NCI-H446 (cell line): Measurements from ENCODE around the gene SLC2A9.
"Not testable (repeated sequence)": the region's sequence is repeated elsewhere in the genome, so short reads cannot be mapped to it uniquely, and the experiment has no call there.

Experiments
- DNase-seq, 2 experiments: peaks; one replicate each; lab custom pipeline; 2025; lab: John Stamatoyannopoulos, UW

SLC2A9 gene

DNA sequence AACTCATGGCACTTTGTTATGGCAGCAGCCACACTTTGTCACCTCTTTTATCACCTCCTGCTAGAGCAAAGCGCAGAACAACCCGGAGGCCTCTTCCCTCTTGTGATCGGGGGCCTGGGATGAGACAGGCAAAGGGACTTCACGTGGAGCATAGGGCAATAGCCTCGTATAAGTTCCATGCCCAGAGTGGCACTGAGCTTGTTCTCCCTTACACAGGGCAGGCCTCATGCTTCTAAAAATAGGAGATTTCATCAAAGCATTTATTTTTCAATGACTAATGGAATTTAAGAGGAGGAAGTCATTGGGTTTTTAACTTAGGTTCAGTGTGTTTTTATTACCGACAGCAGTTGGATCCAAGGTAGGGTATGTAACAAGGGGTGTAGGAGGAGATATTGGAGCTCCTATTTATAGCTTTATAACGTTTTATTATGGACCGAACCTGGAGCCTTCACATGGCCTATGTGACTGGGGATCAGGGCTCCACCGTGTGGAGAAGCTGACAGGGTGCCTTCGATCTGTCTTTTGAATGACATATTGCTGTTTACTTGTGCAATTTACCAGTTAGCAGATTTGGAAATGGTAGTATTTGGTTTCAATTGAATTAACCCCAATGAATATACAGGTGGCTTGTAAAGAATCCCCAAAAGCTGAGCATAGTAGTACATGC is 93.8 kb downstream of the SLC2A9 start:
- DNase-seq = no peak

GRCh38 chr4:9926586-9926985 is 94.7 kb downstream of the SLC2A9 start:
- no peak for DNase-seq

DNA sequence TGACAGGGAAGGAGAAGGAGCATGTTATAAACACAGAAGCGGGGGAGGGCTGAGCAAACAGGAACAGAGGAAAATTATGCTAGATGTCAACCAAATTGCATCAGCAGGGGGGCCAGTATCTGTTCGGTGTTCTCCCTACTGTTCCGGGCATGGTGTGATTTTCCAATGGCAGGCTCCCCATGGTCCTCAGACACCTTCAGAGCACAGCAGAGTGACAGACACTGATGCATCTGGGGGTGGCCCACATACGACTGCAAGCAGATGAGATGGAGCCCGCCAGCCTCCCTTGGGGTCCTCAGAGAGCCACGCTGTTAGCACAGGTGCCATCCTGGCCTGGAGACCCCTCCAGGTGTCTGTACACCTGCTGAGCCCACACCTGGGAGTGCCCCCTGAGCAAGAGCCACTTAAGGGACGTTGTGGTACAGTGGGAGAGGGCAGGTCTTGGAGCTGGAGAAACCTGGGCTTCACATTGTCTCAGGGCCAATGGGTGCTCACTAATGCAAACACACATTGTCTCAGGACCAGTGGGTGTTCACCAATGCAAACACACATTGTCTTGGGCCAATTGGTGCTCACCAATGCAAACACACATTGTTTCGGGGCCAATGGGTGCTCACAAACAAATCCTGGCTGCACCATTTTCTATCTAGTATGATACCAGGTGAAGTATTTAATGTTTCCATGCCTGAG is 95.4 kb downstream of the SLC2A9 start:
- no peak for DNase-seq

DNA sequence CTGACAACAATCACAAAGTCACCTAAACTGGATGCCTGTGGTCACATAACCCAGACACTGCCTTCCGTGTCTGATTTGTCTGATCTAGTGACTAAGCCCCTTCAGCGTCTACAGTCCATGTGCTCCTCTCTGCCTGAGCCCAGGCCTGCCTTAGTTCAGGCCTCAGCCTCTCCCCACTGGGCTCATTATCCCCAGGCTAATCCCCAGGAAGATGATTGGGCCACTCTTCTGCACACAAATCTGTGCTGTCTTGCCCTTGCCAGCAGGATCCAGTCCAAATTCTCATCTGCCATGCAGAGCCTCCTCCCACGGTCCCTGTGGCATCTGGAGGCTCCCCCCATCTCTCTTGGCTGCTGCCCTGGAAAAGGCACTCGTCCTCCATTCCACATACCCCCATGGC is 96.5 kb downstream of the SLC2A9 start:
- peak in 1 of 2 experiments; percentile 32 for DNase-seq

DNA sequence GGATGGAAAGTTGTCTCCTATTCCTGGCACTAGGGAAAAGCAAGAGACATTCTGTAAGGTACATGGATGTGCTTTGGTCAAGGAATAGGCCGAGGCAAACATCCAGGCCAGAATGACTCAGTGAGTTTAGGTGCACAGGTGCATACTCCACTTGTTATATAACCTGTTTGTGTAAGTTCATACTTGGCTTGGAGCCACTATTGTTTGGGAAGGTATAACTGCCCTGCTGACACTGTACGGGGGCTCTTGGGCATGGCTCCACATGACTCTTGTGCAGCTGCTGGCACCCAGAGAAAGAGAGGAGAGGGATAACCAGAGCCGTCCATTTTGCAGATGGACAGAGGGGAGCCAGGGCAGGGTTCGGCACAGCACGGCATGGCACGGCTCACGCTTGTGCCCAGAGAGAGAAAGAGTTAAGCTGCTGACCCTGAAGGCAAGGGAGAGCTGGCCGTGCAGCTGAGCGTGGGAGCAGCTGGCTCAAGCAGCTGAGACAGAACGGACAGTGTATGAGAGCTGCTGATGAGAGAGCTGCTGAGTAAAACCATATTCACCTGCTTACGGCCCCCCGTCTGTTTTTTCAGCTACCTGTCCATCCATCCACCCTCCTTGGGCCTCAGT is 98.0 kb downstream of the SLC2A9 start:
- no peak for DNase-seq

- no peak for DNase-seq
Measured at GRCh38 chr4:9921326-9921725, 100.0 kb downstream of the SLC2A9 start.

- DNase-seq = no peak
Measured at GRCh38 chr4:9920029-9920428, 101.3 kb downstream of the SLC2A9 start.

DNA sequence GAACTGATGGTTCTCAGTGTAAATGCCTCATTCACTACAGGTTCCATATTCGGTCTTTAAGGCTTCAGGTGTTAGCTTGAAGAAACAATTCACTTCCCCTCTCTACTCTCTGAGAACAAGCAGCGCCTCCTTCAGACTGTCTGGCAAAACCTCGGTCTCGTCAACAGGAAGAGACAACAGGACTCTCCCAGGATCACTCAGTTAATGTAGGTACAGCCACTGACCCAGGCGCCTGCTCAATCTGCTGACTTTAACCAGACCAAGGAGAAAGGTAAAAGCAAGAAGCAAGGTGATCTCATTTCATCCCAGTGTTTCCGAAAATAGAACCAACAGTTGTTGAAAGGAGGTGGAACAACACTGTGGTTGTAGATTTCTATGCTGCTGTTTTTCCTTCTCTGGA is 102.2 kb downstream of the SLC2A9 start:
- no peak for DNase-seq

GRCh38 chr4:9918484-9918883 is 102.8 kb downstream of the SLC2A9 start:
- DNase-seq = no peak

- no peak for DNase-seq
Measured at GRCh38 chr4:9916937-9917336, 104.4 kb downstream of the SLC2A9 start.

DNA sequence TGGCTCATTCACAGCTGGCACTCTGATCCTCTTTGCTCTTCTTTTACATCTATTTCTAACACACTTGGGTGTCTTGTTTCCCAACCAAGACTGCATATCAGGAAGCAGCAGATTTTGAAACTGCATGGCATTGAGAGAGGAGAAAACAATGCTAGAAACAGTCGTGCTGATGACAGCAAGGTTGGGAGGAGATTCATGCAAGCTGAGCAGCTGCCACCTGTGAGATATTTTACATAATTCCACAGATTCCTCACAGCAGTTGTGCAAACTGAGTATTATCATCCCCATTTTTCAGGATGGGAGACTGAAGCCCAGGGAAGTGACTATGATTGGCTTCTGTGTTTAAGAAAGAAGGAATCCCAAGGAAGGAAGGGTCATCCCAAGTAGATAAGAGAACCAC is 105.0 kb downstream of the SLC2A9 start:
- DNase-seq = no peak

- DNase-seq = no peak
Measured at GRCh38 chr4:9913846-9914245, 107.5 kb downstream of the SLC2A9 start.

DNA sequence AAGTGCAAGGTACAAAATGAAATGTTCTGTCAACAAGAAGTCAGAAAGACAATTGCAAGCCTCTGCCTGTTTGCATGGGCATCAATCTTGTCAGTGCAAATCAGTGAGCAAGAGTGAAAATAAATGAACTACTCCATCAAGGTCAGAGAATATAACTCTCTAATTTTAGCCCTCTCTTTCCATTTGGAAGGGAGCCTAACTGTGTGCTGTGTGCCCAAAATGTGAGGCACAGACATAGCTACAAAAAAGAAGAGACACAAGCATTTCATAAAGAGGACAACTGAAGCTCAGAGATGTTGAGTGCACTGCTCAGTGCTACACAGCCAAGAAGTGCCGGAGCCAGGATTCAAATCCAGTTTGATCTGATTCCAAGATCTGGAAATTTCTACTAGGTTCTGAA is 114.3 kb downstream of the SLC2A9 start:
- no peak for DNase-seq

GRCh38 chr4:9904976-9905587 is 116.2 kb downstream of the SLC2A9 start:
- DNase-seq = no peak

DNA sequence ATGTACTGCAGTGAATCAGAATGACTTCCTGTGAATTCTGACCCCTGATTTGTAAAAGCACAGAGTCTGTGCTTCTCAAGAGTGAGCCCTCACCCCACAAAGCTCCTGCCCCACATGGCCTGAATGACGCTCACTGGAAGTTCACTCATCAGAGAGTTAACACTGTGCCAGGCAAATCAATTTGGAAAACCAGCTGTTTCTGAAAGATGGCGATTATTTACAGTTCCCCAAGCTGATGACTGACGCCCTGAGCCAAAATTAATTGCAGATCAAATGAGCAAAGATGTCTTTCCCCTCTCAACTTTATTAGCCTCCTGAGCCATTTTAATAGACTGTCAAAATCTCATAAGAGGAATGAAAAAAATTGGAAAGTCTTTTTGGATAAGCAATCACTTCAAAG is 118.0 kb downstream of the SLC2A9 start:
- DNase-seq = no peak

GRCh38 chr4:9901257-9901656 is 120.0 kb downstream of the SLC2A9 start:
- no peak for DNase-seq

GRCh38 chr4:9900633-9901032 is 120.7 kb downstream of the SLC2A9 start:
- DNase-seq = not testable (repeated sequence)

DNA sequence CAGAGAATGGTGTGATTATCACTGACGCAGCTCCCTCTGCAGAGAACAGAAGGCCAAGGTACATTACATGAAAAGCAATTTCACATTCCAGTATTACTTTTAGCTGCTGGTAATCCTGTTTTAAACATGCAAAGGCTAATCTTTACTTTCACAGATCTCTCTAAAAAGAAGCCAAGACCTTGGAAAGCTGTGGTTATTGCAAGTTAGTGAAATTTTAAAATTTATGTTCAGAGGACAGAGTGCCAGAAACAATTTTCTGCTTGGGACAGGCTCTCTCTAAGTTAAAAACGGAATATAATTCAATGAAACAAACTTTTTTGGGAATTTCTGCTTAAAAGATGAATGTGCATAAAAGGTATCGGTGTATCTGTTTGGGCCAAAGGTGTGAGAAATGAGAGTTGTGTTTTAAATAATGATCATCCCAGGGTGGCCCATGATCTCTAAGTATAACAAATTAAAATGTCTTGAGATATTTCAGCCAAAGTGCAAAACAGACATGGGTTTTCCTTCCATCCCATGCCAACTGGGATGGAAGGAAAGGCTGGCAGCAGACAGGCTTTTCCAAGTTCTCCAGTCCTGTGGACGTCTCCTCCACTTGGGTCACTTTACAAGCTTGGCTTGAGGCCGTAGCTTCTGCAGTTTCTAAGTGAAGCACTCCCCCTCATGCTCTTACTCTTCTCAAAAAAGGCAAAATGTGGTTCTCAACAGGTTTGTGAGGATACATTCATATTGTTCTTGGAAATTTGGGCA is 121.8 kb downstream of the SLC2A9 start:
- no peak for DNase-seq

GRCh38 chr4:9898596-9899305 is 122.5 kb downstream of the SLC2A9 start:
- peak in 1 of 2 experiments; percentile 1 for DNase-seq

DNA sequence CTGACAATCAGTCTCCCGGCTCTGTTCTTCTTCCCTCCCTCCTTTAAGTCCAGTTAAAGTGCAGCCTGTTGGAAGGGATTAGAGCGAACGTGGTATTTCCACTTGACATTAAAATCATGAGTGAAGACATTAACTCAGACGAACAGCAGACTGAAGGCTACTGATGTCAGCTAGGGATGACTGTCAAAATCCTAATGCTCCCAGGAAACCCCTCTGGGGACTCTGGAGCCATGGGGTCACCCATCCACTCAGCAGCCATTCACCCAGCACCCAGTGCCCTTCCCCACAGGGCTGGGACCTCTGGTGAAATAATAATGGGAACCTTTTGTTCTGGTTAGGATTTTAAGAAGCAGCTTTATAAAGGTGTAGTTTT is 126.0 kb downstream of the SLC2A9 start:
- no peak for DNase-seq

- no peak for DNase-seq
Measured at GRCh38 chr4:9894644-9895332, 126.5 kb downstream of the SLC2A9 start.
